Fibroblast of peridontal ligament (primary cell): ENCODE measurements around the gene PTN.

ENCODE experiments used
- DNase-seq: peaks from one replicate; pipeline ENCODE4 v3.0.0-alpha.2; 2010; ENCODE audit errors: extremely low read depth

The PTN gene

DNA sequence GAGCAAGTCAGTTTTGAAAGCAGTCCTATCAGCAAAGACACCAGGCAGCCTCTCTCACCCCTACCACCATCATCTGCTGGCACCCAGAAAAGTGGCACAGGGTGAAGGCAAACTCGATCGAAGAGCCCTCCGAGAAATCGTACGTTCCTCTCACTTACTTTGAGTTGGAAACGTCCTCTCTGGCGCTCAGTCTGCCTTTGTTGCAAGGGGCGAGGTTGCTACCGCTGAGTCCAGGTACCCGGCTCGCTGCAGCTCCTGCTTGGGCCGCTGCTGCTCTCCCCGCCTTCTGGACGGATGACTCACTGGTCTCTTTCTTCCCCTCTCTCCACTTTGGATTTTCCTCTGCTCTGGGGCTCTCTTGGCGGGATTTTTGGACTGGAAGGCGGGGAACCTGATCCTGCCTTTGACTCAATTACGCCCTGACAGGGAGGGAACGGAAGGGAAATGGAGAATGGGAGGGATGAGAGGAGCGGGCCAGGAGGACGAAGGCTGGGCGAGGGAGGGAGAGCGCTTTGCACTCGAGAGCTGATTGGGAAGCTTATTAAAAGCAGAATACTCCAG is at the start of gene PTN:
PTN (minus strand) TSS at position 453 of the 561 bp plus-strand sequence. CDS start 88,760 bp downstream, outside the sequence.
- DNase-seq, result peak; percentile 69

DNA sequence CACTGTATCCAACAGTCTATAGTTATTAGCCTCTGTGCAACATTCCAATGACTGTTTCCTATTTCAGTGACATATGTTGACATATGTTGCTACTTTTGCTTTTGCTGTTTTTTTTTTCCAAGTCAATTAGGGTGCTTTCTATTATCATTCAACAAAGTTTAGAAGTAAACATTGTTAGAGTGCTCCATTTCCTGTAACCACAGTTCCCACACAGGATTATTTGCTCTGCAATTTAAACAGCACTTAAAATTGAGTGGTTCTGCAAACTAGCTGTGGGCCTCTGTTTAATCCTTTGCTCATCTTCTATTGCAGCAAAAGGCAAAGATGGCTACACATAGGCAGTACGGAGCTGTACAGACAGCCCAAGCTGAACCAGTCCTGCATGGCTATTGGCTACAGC is 46.5 kb upstream of the PTN start:
- DNase-seq, result peak; percentile 16

DNA sequence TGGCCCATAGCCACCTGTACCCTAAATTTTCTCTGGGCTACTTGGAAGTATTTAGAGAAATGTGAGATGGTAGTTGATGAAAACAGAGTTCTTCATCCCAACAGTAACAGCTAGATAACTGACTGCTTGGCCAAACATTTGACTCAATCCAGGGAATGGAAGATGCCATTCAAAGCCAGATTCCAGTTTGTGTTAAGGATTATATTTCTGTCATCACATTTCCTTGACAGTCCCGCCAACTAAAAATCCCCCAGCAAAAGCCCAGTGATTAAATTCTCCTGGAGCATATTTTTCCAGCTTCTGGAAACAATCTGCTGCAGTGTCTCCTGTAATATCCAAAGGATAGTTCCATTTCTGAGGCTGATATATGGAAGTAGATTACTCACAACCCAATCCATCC is 45.4 kb upstream of the PTN start:
- no peak for DNase-seq

GRCh38 chr7:137386966-137387365 is 43.4 kb upstream of the PTN start:
- no peak for DNase-seq

GRCh38 chr7:137381045-137381444 is 37.5 kb upstream of the PTN start:
- no peak for DNase-seq

DNA sequence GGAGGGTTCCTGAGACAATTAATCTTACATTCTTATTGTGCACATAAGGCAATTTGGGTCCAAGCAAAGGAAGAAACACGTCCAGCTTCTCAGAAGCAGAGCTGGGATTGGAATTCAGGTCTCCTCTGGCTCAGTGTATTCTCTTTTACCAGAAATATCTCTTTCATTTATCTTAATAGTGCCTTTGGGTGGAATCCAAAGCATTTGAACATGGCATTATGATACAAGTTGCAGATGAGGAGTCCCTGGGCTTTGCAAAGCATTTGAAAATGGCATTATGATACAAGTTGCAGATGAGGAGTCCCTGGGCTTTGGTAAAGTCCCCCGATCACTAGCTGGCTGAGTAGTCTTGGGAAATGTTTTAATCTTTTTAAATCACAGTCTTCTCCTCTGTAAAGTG is 30.0 kb upstream of the PTN start:
- no peak for DNase-seq

DNA sequence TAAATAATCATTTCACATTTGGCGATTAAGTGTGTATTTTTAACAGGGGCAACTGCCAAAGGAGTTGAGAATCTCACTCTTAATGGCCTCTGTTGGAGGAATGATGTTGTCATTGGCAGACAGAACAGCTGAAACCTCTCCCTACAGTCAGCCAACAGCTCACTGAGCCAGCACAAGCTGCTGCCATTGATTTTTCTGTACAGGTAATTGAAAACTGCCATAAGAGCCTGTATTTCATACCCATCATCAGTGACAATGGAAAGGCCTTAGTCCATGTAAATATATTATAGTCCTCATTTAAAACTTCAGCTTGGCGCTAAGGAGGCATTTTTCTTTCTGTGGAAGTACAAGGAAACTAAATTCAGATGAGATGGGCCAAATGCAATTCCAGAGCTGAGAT is 28.1 kb upstream of the PTN start:
- no peak for DNase-seq

GRCh38 chr7:137366995-137367394 is 23.5 kb upstream of the PTN start:
- DNase-seq, result no peak

DNA sequence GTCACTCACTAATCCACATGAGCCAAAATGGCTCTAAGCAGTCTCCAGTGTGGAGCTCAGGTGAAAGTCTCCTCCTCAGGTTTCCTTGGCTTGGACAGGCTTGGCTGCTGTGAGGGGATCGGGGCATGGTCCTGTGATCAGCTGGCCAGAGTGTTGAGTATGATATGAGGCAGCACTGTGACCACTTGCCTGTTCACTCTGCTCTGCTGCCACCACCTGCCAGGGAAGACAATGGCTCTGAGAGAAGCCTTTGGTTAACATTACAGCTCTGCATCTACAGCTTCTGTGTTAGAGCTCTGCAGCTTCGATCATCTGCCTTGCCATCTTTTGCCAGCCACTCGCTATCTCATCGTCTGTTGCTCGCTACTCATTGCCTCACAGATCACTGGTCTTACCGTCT is 20.1 kb upstream of the PTN start:
- DNase-seq, result no peak

- no peak for DNase-seq
Observed at GRCh38 chr7:137360087-137360679, 16.6 kb upstream of the PTN start.

DNA sequence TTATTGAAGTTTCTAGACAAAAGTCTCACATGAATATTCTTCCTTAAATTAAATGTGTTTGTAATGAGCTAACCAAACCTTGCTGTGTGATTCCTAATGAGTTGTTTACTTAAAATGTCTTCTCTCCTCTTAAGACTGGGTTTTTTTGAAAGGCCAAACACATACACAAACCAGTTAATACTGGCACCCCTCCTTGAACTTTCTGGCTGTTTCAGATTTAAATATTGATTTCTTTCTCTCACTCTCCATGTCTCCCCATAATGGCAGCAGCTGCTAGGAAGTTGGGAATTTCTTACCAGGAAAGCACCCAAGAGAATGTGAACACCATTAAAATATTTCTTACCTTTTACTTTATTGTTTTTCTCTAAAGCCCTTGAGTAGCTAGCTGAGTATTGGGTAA is 11.4 kb upstream of the PTN start:
- no peak for DNase-seq

DNA sequence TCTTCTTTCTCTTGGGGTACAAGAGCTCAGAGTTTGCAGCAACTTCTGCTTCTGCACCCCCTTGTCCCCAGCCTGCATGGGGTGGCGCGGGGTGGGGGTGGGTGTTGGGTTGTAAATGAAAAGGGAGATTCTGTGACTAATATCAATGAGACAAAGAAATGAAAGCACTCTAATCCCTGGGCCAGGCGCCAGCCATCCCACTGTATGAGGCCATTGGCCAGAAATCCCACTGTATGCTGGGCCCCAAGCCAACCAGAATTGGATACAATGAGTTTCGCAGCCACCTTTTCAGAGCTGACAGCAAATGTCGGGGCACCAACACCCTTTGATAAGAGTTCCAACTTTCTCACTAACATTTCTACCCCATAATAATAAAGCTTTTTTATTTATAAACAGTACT is 10.9 kb upstream of the PTN start:
- peak; percentile 37 for DNase-seq

- no peak for DNase-seq
Observed at GRCh38 chr7:137351941-137352340, 8.4 kb upstream of the PTN start.

- no peak for DNase-seq
Observed at GRCh38 chr7:137345799-137346449, 2.4 kb upstream of the PTN start.

DNA sequence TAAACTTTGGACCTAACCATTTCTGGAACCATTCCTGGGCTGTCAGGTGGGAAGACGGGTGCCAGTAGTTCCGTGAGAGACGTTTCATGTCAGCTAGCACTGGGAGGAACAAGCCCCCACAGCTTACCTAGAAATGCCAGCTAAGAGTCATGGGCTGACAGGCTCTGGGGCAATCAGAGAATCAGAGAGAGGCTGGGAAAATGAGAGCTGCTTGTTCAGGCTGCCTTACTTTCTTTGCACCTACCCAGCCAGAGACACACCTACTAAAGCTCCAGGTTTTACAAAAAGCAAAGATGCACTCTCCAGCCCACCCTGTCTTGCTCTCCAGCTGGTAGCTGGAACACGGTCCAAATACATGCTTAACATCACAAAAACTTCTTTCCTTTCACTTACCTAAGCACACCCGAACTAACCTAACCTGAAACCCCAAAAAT is 688 bp downstream of the PTN start:
- DNase-seq, result no peak

GRCh38 chr7:137342265-137342664 is 1.3 kb downstream of the PTN start:
- DNase-seq, result peak; percentile 52

GRCh38 chr7:137337902-137338301 is 5.6 kb downstream of the PTN start:
- no peak for DNase-seq

- no peak for DNase-seq
Observed at GRCh38 chr7:137335814-137336213, 7.7 kb downstream of the PTN start.

GRCh38 chr7:137331378-137331777 is 12.2 kb downstream of the PTN start:
- peak; percentile 87 for DNase-seq

- DNase-seq, result no peak
Observed at GRCh38 chr7:137329411-137329810, 14.1 kb downstream of the PTN start.

- DNase-seq, result peak; percentile 82
Observed at GRCh38 chr7:137328373-137329120, 15.0 kb downstream of the PTN start.

DNA sequence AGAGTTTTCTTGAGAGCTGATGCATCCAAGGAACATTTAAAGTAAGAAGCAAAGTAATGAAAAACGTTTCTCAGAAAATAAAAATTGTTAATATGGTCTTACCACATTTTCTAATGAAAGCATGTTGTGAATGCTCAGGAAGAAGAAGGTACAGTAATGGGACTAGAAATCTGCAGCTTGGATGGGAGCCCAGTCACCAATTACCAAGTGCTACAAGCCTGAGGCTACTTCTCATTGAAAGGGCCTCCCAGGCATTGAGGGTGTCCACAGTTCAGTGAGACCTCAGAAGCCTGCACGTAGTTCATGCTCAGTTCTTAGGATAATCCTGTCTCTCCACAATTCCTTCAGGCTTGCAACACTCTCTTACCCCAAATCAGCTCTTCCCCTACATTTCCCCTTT is 17.6 kb downstream of the PTN start:
- DNase-seq, result no peak
